HG02870 (cell line): ENCODE measurements around the gene NCAM1.
"Not testable (repeated sequence)": the region's sequence is repeated elsewhere in the genome, so short reads cannot be mapped to it uniquely, and the experiment has no call there.

Experiments used
- ATAC-seq: cut with Tn5 transposase; IDR thresholded peaks from one replicate; pipeline ENCODE4 v1.9.1; 2021; ENCODE audit warnings: mild to moderate bottlenecking, moderate library complexity; ENCODE audit not compliant: unreplicated experiment

NCAM1 gene

DNA sequence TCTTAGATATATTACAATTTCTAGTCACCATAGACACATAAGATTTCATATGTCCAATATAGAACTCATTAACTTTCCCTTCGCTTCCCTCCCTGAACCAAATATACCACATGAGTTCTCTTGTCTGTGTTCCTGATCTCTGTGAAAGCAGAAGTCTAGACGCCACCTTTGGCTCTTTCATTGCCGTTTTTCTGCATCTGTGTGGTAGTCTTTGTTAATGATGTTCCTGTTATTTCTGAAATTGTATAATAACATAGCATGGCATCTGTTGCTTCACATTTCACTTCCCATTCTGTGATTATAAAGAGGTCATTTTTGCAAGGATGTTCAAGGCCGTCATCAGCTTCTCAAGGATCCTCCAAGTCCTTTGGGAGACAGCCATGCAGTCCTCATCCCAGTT lies 58.5 kb downstream of the NCAM1 start:
- no peak for ATAC-seq

DNA sequence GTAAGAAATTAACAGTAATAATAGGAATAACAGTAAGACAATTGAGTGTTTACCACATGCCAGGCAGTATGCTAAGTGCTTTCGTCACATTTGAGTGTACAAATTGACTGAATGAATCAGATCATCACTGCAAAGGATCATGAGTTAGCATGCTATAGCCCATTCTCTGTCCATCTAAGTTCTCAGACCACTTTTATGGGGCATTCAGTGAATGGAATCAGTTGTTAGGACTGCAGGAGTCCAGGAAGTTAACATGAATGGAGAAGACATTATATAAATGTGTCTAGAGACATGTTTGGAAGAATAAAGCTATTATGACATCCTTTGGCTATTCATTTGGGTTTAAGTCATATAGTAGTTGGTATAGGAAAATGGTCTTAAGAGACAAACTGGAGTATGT lies 59.9 kb downstream of the NCAM1 start:
- no peak for ATAC-seq

DNA sequence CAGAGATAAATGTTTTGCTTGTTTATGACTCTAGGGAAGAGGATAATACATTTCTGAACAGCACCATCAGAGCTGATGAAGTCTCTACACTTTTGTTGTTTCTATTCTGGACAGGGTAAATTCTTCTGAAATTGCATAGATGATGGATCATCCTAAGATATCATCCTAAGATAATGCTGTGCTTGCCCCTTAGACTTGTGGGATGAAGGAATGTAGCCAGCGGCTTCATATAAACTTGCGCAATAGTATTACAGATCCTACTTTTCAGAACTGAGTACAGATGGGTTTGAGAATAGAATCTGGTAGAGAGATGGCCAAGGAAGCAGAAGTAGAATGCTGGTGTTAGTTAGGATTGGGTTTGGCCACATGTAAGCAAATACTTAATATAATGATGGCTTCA lies 61.0 kb downstream of the NCAM1 start:
- ATAC-seq = no peak

- ATAC-seq = no peak
Measured at GRCh38 chr11:113023228-113023627, 62.0 kb downstream of the NCAM1 start.

DNA sequence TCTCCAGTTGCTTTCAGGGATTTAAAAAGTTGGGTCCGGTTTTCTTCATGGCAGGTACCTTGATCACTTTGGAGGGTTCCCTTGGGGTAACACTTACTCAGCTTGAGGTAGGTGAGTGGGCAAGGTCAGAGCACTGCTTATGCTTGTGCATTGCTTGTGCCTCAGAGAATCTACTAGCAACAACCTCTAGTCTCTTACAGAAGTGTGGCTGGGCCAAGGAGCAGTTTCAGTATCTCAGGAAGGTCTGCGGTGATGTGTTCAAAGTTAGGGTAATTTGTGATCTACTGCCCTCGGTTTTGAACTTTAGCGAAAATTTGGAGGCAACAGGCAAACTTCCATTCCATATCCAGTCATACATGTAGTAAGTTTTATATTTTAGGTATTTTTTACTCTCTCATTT lies 62.8 kb downstream of the NCAM1 start:
- no peak for ATAC-seq

DNA sequence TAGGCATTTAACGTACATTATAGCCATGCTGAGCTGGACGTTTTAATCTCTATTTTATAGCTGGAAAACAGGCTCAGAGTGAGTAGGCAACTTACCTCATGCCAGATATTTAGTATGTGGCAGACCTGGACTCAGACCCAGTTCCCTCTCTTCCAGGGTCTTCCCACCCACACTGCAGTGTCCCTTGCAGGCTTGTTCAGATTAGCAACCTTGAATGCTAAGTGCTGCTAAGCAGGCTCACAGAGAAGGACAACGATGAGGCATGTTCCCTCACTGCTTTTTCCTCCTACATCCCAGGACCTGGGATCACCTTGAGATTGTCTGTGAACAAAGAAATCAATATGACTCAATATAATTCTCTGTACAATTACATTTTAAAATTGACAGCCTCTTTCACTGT lies 65.6 kb downstream of the NCAM1 start:
- no peak for ATAC-seq

DNA sequence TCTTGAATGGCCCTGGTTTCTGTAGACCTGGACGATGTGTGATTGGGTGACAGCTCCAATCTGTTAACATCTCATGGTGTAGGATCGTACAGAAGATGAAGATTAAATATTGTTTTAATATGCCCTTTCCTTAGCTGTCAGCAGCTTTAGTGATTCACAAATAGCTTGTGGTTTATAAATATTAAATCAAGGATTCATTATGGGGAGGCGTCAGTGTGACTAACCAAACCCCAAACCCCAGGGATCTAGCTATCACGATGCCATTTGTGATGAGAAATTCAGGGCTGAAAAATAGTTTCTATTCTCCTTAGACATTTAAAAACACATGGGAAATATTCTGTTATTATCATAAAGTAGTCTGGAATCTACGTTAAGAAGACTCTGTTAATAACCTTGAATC lies 73.4 kb downstream of the NCAM1 start:
- ATAC-seq = no peak

GRCh38 chr11:113035708-113036107 lies 74.5 kb downstream of the NCAM1 start:
- ATAC-seq = no peak

DNA sequence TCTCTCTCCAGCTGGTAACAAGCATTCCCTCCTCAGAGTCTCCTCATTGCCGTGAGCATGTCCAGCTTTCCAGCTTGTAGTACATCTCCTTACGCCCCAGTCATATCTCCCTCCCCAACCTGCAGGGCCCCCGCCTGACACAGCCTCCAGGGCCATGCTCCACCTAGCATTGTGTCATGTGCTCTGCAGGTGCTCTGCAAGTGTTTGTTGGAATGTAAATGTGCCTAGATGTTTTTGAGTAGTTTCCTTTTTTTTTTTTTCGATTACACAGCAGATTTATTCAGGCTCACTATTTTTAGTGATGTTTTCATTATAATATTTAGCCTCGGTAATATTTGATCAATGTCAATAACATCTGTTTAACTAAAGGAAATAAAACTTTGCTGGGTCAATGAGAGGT lies 82.5 kb downstream of the NCAM1 start:
- ATAC-seq = no peak

GRCh38 chr11:113045146-113045545 lies 83.9 kb downstream of the NCAM1 start:
- ATAC-seq = no peak

GRCh38 chr11:113046866-113047265 lies 85.6 kb downstream of the NCAM1 start:
- ATAC-seq = no peak

DNA sequence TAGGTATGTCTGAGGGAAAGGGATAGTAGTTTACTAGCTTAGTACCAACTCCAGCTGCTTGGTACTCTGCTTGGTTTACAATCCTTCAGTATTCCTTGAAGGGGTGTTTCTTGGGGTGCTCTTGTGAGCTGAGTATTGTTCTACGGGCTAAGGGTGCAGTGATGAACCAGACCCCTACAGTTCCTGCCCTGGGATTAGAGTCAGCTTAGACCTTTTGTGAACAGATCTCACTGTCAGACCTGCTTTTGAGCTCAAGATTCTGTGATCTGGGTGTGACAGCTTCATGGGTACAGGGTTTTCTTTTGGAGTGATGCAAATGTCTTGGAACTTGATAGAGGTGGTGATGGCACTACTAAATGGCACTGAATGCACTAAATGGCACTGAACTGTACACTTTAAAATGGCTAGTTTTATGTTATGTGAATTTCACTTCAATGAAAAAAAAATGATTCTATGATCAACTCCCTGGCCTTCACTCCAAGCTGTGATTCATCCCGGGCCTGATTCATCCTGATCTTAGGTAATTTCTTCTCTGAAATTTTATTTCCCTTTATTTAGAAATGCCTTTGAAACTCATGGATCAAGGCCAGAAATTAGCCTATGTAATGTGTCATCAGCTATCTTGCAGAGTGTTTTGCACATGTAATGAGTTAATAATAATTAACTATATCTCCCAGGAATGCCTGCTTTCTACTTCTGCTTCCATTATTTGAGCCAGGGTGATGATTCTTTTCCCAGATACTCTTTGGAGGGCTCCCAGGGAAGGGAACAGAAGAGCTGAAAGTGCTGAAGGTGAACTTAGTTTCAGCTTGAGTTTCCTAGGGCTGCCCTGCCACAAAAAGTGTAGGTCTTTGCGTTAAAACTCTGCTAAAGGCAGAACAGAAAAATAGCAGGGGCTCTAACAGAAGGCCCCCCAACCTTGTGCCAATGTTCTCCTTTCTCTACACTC lies 87.9 kb downstream of the NCAM1 start:
- no peak for ATAC-seq

DNA sequence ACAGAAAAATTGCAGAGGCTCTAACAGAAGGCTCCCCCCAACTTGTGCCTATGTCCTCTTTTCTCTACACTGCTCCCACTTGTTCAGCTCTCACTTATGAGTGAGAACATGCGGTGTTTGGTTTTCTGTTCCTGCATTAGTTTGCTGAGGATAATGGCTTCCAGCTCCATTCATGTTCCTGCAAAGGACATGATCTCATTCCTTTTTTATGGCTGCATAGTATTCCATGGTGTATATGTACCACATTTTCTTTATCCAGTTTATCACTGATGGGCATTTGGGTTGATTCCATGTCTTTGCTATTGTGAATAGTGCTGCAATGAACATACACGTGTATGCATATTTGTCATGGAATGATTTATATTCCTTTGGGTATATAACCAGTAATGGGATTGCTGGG lies 91.8 kb downstream of the NCAM1 start:
- ATAC-seq = not testable (repeated sequence)

- ATAC-seq = no peak
Measured at GRCh38 chr11:113057038-113057437, 95.8 kb downstream of the NCAM1 start.

DNA sequence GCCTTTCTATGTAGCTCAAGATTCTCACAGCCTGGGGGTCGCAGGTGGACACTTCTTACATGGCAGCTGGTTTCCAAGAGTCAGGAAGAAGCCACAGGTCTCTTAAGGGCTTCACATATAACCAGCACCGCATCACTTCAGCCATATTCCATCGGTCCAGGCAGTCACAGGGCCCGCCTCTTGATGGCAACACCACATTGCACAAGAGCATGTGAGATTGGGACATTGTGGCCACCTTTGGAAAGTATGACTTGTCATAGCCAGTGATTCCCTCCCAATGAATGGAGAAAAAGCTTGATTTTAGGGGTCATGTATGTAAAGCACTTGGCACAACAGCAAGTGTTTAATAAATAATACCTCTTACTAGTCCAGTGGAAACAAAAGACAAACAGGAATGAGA lies 98.3 kb downstream of the NCAM1 start:
- ATAC-seq = no peak

DNA sequence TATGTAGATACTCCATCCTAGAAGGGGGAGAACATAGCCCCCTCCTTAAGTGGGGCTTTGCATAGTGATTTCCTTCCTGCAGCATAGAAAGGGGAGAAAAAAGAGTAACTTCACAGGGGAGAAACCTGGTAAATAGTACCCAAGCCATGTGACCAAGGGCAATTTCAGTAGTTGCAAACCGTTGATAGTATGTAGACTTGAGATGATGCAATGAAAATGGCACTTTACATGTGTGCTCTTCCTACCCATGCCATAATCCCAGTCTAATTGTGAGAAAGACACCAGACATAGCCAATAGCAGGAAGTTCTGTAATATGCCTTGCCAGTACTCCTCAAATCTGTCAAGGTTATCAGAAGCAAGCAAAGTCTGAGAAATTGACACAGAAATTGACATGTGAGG lies 104.1 kb downstream of the NCAM1 start:
- no peak for ATAC-seq

- ATAC-seq = no peak
Measured at GRCh38 chr11:113072237-113072858, 111.1 kb downstream of the NCAM1 start.

DNA sequence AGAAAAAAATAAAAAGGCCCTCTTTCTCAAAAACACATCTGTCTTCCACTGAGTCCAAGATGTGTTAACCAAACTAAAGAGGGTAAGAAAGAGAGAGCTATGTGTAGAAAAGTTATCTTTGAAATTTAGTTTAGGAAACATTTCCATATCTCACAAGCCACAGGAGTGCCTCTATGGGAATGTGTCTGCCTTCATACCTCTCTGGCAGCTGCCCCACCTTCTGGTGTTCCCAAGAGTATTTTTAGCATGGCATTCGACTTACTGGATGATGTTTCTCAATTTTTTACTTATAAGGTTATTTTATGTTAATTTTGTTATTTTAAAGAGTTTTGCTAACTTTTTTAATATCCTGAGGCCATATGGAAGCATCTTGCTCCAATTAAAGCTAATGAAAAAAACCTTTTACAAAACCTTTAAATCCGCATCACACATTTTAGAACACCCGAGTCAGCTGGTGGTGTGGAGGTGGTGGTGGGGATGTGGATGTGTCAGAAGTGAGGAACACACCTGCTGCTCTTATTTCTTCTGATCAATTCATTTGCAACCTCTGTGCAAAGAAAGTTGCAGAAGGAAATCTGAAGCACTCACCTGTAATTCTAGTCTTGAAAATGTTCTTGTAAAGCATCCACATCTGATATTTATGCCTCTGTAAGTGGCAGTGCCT lies 112.2 kb downstream of the NCAM1 start:
- ATAC-seq = no peak

DNA sequence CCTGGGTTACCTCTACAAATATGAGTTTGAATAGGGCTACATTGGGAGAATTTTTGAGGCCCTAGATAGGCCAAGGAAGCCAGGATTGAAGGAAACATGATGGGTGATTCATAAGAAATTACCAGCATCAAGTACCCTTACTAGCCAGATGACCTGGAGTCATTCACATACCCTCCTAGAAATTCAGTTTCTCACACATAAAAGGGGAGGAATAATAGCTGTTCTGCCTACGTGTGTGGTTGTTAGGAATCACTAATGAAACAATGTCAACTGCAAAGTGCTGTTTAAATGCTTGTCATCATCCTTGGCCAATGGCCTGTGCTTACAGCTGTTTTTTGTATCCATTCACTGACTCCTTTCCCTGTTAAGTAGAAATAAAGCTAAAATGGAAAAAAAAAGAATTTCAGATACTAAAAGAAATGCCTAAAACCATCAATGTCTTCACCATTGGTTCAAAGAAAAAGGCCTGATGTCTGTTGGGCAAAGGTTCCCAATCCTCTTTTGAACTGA lies 114.4 kb downstream of the NCAM1 start:
- no peak for ATAC-seq

- ATAC-seq = no peak
Measured at GRCh38 chr11:113077379-113077778, 116.2 kb downstream of the NCAM1 start.

DNA sequence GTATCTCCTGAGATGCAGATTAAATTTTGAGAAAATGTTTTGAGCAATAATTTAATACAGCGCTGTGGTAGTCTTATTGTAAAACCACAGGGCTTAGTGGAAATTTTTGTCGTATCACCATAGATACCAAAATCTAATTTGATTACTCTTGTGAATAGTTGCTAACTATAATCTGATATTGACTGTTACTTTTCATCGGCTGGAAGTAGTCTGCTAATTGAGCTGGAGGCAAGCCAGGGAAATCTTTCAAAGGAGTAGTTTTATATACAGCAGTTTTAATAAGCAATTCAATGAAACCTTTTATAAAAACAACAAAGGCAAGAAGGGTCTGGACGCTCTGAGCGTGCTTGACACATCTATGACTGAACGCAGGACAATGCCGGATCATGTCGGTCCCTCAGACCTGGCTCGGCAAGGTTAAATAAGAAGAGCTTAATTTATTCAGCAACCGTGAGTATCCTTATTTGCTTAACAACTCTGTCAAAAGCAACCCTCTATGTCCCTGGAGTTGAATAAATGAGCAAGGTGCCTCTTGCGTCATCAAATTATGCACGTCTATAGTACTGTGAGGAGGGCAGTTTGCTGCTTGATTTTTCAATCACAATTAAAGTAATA lies 121.2 kb downstream of the NCAM1 start:
- ATAC-seq = no peak
